ENCODE data around the gene ZNF385B. TPM values are rescaled to one million over a fixed set of nuclear protein-coding genes. Genes with fewer than 3 reads are reported as not detected.

The ZNF385B gene
- total RNA-seq, 1 donor from 2014 or later: 0.11 TPM

DNA sequence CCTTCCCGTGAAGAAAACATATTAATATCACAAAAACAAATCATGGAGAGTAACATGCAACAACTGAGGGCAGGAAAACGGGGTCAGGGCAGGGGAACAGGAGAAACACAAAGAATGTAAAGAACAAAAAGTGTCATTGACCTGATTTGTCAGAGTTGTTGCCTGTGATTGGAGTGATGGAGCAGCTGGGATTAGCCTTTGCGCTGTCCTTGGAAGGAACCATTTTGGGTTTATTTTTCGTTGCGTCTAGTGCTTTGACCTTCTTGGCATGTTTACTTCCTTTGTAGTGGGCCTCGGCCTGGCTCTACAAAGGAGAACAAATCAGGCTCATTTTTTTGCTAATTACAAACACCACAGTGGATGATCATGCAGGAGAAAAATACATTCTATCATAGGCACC, 378.3 kb downstream of the ZNF385B start:
- no peak for DNase-seq (ENCODE audit: low spot score in 2 of 2, unreplicated experiment in 2 of 2)
- no peaks in the 10 kb centered on the region for H3K4me1 Mint-ChIP-seq

DNA sequence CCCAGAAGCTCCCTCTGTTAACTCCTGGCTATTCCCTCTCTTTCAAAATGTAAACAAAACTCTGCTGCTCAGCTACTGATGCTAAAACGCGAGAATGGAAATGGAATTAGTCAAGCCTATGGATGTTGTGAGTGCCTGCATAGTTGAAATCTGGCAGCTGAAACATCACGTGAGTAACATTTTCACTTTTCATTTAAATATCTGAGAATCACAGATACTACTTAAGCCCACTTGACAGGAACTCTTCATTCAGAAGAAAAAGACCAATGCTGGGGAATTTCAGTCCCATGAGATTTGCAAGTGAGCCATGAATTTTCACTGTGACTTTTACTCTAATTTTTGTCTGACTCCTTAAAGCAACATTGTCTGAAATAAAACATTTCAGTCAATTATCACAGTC, 381.5 kb downstream of the ZNF385B start:
- no peaks in the 10 kb centered on the region for H3K27me3 Mint-ChIP-seq (ENCODE audit: low read depth)
- H3K4me1 Mint-ChIP-seq: no peaks in the 10 kb centered on the region

More for the DNA sequence above, 378.3 kb downstream of the ZNF385B start:
- no peaks in the 10 kb centered on the region for H3K36me3 Mint-ChIP-seq
- no peak overlapping the region for H3K27ac Mint-ChIP-seq
- H3K4me3 Mint-ChIP-seq: no peak overlapping the region
- TF ChIP-seq, protein P1, sequence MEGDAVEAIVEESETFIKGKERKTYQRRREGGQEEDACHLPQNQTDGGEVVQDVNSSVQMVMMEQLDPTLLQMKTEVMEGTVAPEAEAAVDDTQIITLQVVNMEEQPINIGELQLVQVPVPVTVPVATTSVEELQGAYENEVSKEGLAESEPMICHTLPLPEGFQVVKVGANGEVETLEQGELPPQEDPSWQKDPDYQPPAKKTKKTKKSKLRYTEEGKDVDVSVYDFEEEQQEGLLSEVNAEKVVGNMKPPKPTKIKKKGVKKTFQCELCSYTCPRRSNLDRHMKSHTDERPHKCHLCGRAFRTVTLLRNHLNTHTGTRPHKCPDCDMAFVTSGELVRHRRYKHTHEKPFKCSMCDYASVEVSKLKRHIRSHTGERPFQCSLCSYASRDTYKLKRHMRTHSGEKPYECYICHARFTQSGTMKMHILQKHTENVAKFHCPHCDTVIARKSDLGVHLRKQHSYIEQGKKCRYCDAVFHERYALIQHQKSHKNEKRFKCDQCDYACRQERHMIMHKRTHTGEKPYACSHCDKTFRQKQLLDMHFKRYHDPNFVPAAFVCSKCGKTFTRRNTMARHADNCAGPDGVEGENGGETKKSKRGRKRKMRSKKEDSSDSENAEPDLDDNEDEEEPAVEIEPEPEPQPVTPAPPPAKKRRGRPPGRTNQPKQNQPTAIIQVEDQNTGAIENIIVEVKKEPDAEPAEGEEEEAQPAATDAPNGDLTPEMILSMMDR (IDR thresholded peaks at IDR 0.05; ENCODE audit: unreplicated experiment): no peak
- H3K9me3 Mint-ChIP-seq: no peaks in the 10 kb centered on the region
- no peaks in the 10 kb centered on the region for H3K27me3 Mint-ChIP-seq (ENCODE audit: low read depth)

DNA sequence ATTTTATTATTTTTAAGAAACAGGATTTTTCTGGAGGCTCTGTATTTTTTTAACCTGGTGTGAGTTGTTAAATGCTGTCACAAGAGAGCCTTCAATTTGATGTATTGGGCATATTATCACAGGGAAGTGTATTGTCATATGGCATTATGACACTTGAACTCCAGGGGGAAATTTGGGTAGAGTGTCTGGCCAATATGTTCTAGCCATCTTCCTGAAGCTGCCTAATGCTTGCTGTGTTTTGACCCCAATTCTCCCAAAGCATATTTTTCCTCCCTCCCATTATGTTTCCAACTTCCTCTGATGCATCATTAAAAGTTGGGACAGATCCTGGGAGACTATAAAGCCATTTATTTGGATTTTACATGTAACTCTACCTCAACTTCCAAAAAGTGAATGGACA, 382.6 kb downstream of the ZNF385B start:
- Mint-ChIP-seq H3K4me3 (no peak overlapping the region), H3K27me3 (ENCODE audit: low read depth) (no peaks in the 10 kb centered on the region), H3K4me1 (no peaks in the 10 kb centered on the region), H3K36me3 (no peaks in the 10 kb centered on the region), H3K27ac (no peak overlapping the region), H3K9me3 (no peaks in the 10 kb centered on the region)
- DNase-seq (ENCODE audit: low spot score in 2 of 2, unreplicated experiment in 2 of 2): no peak
- TF ChIP-seq, protein P1 (IDR thresholded peaks at IDR 0.05; ENCODE audit: unreplicated experiment): no peak

More for the DNA sequence above, 381.5 kb downstream of the ZNF385B start:
- DNase-seq (ENCODE audit: low spot score in 2 of 2, unreplicated experiment in 2 of 2): no peak
- no peak overlapping the region for H3K27ac Mint-ChIP-seq
- TF ChIP-seq, protein P1 (IDR thresholded peaks at IDR 0.05; ENCODE audit: unreplicated experiment): no peak
- no peaks in the 10 kb centered on the region for H3K36me3 Mint-ChIP-seq
- no peak overlapping the region for H3K4me3 Mint-ChIP-seq
- H3K9me3 Mint-ChIP-seq: no peaks in the 10 kb centered on the region

DNA sequence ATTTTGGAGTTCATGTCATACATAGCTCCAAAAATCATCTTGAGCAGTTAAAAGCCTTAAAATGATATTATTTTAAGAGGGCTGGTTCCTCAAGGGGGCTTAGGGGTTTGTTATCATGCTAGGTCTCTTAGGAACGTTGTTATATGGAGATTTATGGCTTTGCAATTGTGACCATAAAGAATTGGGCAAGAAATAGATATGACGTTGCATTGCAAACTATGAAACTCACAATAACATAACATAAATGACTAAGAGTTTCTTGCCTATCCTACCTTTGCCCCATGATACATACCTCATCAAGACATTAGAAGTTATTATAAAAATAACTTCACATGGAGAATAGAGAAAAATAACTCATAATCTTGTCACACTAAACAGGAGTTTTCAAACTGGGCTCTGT, 390.4 kb downstream of the ZNF385B start:
- no peaks in the 10 kb centered on the region for H3K27me3 Mint-ChIP-seq (ENCODE audit: low read depth)
- TF ChIP-seq, protein P1 (IDR thresholded peaks at IDR 0.05; ENCODE audit: unreplicated experiment): no peak
- H3K4me1 Mint-ChIP-seq: no peaks in the 10 kb centered on the region
- DNase-seq (ENCODE audit: low spot score in 2 of 2, unreplicated experiment in 2 of 2): no peak
- H3K27ac Mint-ChIP-seq: no peak overlapping the region
- no peaks in the 10 kb centered on the region for H3K36me3 Mint-ChIP-seq
- no peaks in the 10 kb centered on the region for H3K9me3 Mint-ChIP-seq
- H3K4me3 Mint-ChIP-seq: no peak overlapping the region

DNA sequence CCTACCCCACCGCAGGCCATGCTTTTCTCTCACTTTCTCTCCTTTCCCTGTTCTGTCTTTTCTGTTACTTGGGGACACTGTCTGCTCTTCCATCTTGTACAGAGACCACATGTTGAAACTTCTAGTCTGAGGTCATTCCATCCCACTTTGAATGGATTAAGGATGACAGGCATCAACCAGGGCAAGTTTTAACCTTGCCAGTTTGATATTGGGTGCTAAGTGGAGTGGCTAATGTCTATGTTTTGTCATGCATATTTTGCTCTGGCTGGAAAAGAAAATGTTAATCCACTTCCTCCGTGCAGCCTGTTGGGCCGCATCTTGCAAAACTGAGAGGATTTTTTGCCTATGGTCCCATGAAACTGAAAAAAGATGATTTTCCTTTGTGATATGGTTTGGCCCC, 391.3 kb downstream of the ZNF385B start:
- H3K9me3 Mint-ChIP-seq: peaks cover 5% of the 10 kb centered on the region

More for the DNA sequence above, 391.3 kb downstream of the ZNF385B start:
- DNase-seq (ENCODE audit: low spot score in 2 of 2, unreplicated experiment in 2 of 2): no peak
- H3K27ac Mint-ChIP-seq: no peak overlapping the region
- TF ChIP-seq, protein P1 (IDR thresholded peaks at IDR 0.05; ENCODE audit: unreplicated experiment): no peak
- no peaks in the 10 kb centered on the region for H3K27me3 Mint-ChIP-seq (ENCODE audit: low read depth)
- no peaks in the 10 kb centered on the region for H3K4me1 Mint-ChIP-seq
- no peak overlapping the region for H3K4me3 Mint-ChIP-seq
- no peaks in the 10 kb centered on the region for H3K36me3 Mint-ChIP-seq
